ENCODE measurements around the gene LHX3.

The LHX3 gene

DNA sequence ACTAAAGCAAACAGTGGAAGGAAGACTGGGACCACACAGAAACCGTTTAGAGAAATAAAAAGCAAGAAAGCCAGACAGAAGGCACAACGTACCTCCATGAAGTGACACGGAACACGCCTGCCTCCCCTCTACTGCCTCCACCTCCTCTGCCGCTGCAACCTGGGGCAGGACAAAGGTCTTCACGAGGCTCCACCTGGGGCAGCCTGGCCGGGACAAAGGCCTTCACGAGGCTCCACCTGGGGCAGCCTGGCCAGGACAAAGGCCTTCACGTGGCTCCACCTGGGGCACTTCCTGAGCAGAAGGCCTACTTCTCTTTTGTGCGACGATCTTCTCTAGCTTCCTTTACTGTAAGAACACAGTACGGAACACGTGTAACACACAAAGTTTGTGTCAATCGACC, 28.9 kb upstream of the LHX3 start:
- TF ChIP-seq, protein P1, sequence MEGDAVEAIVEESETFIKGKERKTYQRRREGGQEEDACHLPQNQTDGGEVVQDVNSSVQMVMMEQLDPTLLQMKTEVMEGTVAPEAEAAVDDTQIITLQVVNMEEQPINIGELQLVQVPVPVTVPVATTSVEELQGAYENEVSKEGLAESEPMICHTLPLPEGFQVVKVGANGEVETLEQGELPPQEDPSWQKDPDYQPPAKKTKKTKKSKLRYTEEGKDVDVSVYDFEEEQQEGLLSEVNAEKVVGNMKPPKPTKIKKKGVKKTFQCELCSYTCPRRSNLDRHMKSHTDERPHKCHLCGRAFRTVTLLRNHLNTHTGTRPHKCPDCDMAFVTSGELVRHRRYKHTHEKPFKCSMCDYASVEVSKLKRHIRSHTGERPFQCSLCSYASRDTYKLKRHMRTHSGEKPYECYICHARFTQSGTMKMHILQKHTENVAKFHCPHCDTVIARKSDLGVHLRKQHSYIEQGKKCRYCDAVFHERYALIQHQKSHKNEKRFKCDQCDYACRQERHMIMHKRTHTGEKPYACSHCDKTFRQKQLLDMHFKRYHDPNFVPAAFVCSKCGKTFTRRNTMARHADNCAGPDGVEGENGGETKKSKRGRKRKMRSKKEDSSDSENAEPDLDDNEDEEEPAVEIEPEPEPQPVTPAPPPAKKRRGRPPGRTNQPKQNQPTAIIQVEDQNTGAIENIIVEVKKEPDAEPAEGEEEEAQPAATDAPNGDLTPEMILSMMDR (IDR thresholded peaks at IDR 0.05; ENCODE audit: insufficient read depth, low read length, missing control alignments), result no peak
- no peak overlapping the region for H3K4me3 ChIP-seq (ENCODE audit: low read depth, low read length)
- ChIA-PET POLR2A (no interaction called here), CTCF (interaction anchor here (1.5 to 1.7 kb wide), 3 partner anchors 8 to 18 kb away, joined by 5 to 11 read pairs (median 6); no protein-coding TSS in a partner anchor)
- no peak for DNase-seq (ENCODE audit: low read depth, low spot score)

DNA sequence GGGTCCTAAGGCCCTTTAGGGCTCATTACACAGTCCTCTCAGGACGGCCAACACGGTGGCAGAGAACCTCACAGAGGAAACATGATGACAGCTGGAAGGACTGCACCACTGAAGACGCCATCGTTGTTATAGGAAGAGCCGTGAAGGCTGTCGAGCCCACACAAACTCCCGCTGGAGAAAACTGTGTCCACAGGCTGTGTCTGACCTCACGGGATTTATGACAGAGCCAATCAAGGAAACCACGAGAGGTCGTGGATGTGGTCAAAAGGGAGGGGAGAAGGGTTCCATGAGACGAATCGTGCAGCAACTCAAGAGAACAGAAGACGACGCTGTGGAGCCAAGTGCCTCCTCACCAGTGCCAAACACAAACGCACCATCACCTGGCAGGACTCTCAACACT, 28.5 kb upstream of the LHX3 start:
- TF ChIP-seq, protein P1 (IDR thresholded peaks at IDR 0.05; ENCODE audit: insufficient read depth, low read length, missing control alignments), result no peak
- no peak for DNase-seq (ENCODE audit: low read depth, low spot score)
- POLR2A ChIA-PET, result no interaction called here
- no peak overlapping the region for H3K4me3 ChIP-seq (ENCODE audit: low read depth, low read length)
- CTCF ChIA-PET, result interaction anchor here (1.5 to 1.7 kb wide), 2 partner anchors 8 to 18 kb away, joined by 6 to 11 read pairs; no protein-coding TSS in a partner anchor

DNA sequence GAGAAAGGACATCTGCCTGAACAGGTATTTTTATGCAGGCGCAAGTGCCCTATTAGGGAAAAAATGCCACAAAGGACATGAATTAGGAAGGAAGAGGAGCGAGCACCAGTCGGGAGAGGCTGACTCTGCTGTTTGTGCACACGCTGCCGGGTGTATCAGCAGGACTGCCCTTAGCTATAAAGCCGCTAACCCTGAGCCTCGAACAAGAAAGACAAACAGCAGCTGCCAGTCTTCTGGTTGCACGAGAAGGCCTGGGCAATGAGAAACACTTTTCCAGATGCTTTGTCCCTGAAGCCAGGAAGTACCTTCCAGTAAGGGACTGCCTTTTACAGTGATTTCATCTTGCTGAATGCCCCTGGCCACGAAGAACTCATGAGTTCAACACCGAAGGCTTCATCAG, 28.0 kb upstream of the LHX3 start:
- TF ChIP-seq, protein P1 (IDR thresholded peaks at IDR 0.05; ENCODE audit: insufficient read depth, low read length, missing control alignments), result no peak
- CTCF ChIA-PET, result no interaction called here
- POLR2A ChIA-PET, result no interaction called here
- H3K4me3 ChIP-seq (ENCODE audit: low read depth, low read length), result no peak overlapping the region
- no peak for DNase-seq (ENCODE audit: low read depth, low spot score)

DNA sequence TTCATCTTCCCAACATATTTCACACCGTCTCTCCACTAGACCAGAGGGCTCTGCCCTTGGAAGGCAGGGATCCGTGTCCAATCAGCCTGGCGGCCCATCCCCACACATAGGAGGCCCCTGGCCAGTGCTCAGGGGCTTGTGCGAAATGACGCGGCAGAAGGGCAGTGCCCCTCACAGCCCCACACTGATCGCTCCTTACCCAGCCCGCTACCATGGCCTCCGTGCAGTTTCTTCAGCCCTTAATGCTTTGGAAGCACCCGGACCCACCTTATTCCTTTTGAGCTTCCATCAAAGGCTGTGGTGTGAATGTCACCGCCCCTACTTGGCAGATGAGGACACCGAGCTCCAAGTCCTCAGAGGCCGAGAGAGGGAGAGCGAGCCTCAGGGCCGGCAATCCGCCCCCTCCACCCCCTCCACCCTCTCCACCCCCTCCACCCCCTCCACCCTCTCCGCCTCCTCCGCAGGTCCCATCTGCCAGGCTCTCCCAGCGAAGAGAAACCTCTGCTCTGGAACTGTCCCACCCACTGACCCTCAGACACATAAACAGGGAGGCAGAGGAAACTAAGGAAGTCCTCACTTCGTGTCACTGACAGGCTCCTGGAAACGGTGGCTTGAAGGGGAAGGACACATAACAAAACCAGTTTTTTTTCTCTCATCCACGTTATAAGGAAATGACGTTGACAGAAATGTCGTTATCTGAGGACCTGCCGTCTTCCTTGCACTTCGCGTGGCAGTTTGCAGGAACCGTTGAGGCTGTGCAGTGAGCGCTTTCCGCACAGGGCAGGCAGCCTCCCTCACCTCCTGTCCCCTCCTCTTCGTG, 26.8 kb upstream of the LHX3 start:
- H3K4me3 ChIP-seq (ENCODE audit: low read depth, low read length), result no peak overlapping the region
- ChIA-PET CTCF (no interaction called here), POLR2A (no interaction called here)
- TF ChIP-seq, protein P1 (IDR thresholded peaks at IDR 0.05; ENCODE audit: insufficient read depth, low read length, missing control alignments), result no peak
- DNase-seq (ENCODE audit: low read depth, low spot score), result no peak

DNA sequence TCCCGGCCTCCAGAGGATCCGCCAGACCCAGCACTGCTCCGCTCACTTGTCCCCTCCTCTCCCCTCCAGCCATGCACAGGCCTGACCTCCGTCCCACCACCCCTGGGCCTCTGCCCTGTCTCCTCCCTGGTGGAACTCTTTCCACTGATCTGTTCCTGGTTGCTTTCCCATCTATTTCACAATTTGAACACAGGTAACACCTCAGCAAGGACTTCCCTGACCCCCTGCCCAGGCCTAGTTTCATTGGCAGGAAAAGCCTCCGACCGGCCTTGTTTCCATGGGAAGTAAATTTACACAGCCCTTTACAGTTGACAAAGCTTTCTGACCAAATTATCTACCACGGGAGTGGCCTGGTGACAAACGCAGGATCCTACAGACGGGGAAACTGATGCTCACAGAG, 25.8 kb upstream of the LHX3 start:
- no peak for DNase-seq (ENCODE audit: low read depth, low spot score)
- H3K4me3 ChIP-seq (ENCODE audit: low read depth, low read length), result no peak overlapping the region
- TF ChIP-seq, protein P1 (IDR thresholded peaks at IDR 0.05; ENCODE audit: insufficient read depth, low read length, missing control alignments), result no peak
- ChIA-PET POLR2A (no interaction called here), CTCF (interaction anchor here (1.5 kb wide), 1 partner anchor 12 kb away, joined by 3 read pairs; no protein-coding TSS in a partner anchor)

DNA sequence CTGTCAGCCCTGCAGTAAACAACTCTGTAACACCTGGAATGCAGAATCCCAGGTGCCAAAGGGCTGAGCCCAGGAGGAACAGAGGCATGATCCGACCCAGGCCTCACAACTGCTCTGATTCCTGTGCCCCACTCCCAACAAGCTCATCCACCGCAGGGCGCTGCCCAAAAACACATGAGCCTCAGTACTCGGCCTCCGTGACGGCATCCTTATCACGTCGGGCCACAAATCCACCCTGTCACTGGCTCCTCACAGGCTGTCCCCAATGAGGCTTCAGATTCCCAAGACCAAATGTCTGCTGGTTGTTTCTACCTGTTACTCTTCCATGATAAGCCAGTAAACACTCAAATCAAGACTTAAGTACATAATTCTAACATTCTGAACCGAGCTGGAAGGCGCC, 25.4 kb upstream of the LHX3 start:
- CTCF ChIA-PET, result interaction anchor here (1.5 kb wide), 1 partner anchor 12 kb away, joined by 3 read pairs; no protein-coding TSS in a partner anchor
- TF ChIP-seq, protein P1 (IDR thresholded peaks at IDR 0.05; ENCODE audit: insufficient read depth, low read length, missing control alignments), result no peak

More for the DNA sequence above, 25.4 kb upstream of the LHX3 start:
- H3K4me3 ChIP-seq (ENCODE audit: low read depth, low read length), result no peak overlapping the region
- DNase-seq (ENCODE audit: low read depth, low spot score), result no peak
- POLR2A ChIA-PET, result no interaction called here
